IPS-18c (cell line): ENCODE measurements around the gene UVSSA.
"Not testable (repeated sequence)": the region's sequence is repeated elsewhere in the genome, so short reads cannot be mapped to it uniquely, and the experiment has no call there.

Experiments used
- H3K4me3 ChIP-seq: 2 replicates; pipeline ENCODE4 v1.7.0; 2013; ENCODE audit warnings: low read depth, mild to moderate bottlenecking, low read length, moderate library complexity; ENCODE audit not compliant: insufficient read depth
- H3K9me3 ChIP-seq: one replicate; pipeline ENCODE4 v1.6.1; 2013; ENCODE audit warnings: mild to moderate bottlenecking, low read length, moderate library complexity; ENCODE audit not compliant: control insufficient read depth, insufficient read depth

UVSSA gene

GRCh38 chr4:1327526-1328266 lies 19.3 kb upstream of the UVSSA start:
- Histone ChIP-seq H3K4me3 (no peak overlapping the region), H3K9me3 (no peaks in the 10 kb centered on the region)

DNA sequence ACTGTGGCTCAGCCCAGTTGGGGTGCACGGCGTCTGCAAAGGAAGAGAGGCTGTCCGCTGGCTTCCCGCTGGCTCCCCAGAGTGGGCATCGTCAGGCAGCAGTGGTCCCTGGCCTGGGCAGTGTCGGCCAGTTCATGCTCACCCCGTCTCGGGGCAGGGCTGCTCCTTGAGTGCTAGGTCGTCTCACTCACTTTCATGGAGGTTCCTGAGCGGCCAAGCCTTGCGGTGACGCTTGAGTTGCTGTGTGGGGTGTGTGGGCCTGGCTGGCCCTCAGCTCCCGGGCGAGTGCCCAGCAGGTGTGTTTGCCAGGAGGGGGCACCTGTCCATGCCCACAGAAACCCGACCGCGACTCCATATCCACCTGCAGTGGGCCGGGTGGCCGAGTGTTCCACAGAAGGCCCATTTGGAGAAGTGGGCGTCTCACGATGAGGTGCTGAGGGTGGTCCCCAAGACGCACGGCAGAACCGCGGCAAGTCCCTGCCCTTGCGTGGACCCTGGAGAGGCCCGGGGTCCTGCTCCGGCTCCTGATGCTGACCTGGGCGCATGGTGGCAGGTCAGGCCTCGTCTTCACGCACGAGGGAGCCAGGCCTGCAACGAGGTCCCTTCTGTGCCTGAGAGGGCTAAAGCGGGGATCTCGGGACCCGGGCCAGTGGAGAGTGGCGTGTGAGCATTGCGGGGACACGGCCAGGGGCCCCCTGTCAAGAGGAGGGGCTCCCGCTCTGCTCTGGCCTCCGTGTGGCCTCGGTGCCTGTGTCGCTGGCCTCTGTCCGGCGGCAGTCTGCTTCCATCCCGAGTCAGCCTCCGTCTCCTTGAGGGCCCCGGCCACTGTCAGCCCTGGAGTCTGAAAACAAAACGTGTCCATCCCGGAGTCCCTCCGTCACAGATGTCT lies 18.5 kb upstream of the UVSSA start:
- H3K4me3 ChIP-seq: no peak overlapping the region
- no peaks in the 10 kb centered on the region for H3K9me3 ChIP-seq

DNA sequence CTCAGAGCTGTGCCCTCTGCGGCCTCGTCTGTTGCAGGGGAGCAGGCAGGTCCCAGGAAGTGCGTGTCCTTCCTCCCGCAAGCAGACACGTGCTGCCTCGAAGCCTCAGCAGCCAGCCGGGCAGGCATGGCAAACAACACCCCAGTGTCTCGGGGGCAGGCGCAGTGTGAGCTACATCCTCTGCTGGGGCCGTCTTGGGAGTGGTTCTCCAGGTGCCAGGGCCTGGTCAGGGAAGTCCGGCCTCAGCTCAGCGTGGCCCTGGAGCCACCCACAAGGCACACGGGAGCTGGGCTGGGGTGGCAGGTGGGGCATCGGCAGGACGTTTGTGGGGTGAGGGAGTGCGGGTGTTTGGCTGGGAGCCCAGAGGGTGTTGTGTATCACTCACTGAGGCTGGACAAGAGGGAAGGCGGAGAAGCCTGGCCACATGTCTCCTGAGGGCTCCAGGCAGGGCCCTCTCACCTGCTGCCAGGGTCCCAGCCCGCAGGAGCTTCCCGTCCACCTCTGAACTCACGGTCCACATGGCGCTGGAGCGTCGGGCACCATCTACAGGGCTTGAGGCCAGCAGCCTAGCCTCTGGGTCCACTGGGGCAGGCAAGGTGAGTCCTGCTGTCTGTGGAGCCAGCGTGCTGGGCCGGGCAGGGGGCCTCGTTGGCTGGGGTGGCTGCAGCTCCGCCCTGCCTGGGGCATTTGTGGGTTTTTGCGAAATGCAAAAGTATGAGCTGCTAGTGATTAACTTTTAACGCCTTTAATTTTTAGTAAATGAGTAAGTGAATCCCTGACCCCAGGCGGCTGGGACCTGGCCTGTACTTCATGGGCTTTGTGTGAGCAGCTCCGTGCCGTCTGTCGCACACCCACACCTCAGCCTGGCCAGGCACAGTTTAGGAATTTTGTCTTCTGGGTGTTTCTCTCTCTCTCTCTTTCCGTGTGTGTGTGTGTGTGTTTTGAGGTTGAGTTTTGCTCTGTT lies 17.3 kb upstream of the UVSSA start:
- Histone ChIP-seq H3K4me3 (no peak overlapping the region), H3K9me3 (no peaks in the 10 kb centered on the region)

DNA sequence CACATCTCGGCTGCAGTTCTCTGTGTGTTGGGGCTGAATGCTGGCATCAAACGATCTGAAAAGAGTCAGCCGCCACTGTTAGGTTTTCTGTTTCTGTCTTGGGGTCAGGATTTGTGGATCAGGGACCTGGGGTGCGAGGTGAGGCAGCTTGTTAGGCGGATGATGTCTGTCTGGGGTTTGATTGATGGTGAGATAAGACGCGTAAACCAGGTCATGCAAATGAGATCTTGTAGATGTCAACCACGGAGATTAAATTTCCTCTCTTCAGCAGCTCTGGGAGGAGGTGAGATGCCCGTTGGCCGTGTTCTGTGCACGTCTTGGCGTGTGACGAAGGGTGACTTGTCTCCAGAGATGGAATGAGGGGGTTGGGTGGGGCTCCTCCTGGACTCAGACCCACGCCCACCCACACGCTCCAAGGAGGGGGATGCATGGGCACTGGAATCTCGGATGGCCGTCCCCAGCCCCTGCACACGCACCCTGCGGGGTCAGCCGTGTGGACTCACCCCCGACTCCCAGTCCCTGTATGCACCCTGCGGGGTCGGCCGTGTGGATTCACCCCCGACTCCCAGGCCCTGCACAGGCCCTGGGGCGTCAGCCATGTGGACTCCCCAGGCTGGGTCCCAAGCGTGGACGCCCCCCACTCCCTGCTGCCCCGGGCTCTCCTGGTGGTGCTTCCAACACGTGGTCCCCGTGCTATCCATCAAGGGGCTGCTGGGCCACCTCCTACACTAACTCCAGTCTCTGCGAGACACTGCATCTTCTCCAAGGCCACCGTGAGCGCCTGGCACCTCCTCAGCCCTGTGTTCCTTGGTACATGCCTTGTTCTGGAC lies 16.0 kb upstream of the UVSSA start:
- H3K9me3 ChIP-seq: no peaks in the 10 kb centered on the region
- no peak overlapping the region for H3K4me3 ChIP-seq

GRCh38 chr4:1331591-1332353 lies 15.2 kb upstream of the UVSSA start:
- H3K9me3 ChIP-seq: no peaks in the 10 kb centered on the region
- no peak overlapping the region for H3K4me3 ChIP-seq

- Histone ChIP-seq H3K9me3 (no peaks in the 10 kb centered on the region), H3K4me3 (no peak overlapping the region)
These were observed 14.3 kb upstream of the UVSSA start for GRCh38 chr4:1332686-1333085.

DNA sequence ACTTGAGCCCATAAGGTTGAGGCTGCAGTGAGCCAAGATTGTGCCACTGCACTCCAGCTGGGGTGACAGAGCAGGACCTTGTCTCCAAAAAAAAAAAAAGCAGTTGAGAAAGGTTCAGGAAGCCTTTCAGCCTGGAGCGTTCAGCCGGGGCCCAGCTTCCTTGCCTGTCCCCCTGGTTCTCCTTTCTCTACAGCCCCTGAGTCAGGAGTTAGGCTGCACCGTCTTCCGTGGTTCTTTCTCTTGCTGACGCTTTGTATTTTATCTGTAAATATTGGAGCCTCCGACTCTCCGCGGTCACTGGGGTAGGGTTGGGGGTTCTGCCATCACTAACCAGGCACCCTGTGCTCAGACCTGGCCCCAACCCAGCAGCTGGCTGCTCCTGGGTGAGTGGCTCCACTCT lies 13.8 kb upstream of the UVSSA start:
- no peak overlapping the region for H3K4me3 ChIP-seq
- H3K9me3 ChIP-seq: no peaks in the 10 kb centered on the region

DNA sequence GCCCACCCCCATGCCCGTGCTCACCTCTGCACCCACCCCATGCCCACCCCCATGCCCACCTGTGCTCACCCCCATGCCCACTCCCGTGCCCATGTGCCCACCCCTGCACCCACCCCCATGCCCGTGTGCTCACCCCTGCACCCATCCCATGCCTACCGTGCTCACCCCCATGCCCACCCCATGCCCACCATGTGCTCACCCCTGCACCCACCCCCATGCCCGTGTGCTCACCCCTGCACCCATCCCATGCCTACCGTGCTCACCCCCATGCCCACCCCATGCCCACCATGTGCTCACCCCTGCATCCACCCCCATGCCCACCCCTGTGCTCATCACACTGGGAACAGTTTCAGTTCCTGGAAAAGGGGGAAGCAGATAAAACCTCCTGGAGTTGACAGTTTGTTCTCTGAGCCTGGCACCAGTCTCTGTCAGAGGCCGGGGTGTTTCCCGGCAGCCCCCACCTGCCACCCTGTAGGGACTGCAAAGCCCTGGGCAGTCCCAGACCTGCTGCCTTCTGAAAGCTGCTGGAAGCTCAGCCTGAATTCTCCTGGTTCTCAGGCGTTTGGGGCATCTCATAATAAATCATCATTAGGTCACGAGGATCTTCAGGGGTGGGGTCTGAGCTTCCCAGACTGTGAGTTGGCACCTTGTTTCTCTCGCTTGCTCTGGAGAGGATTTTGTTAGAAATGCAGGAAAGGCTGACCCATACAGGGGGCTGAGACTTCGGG lies 13.0 kb upstream of the UVSSA start:
- H3K4me3 ChIP-seq, H3K9me3 ChIP-seq: not testable (repeated sequence)

DNA sequence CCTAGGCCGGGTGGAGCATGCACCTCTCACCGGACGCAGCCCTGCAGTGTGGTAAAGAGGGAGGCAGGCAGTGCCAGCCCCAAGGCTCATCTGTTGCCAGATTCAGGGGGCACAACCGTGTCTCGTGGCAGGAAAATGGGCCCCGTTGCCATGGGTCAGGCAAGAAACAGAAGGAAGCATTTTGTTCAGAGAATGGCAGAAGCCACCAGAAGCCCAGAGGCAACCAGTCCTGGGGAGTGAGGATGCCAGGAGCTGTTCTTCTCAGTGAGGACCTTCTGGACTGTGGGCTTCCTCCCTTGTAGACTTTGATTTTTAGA lies 12.5 kb upstream of the UVSSA start:
- H3K4me3 ChIP-seq: no peak overlapping the region

DNA sequence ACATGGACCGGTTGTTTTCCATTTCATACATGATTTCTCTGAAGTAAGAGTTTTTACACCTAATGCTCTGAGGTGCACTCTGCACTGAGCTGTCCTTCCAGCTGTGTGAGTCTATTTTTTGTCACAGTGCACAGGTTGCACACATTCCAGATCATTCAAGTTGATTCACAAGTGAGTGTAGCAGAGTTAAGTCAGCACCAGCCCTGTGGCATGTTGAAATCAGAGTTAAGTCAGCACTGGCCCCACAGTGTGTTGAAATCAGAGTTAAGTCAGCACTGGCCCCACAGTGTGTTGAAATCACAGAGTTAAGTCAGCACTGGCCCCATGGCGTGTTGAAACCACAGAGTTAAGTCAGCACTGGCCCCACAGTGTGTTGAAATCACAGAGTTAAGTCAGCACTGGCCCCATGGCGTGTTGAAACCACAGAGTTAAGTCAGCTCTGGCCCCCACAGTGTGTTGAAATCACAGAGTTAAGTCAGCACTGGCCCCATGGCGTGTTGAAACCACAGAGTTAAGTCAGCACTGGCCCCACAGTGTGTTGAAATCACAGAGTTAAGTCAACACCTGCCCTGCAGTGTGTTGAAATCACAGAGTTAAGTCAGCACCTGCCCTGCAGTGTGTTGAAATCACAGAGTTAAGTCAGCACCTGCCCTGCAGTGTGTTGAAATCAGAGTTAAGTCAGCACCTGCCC lies 11.7 kb upstream of the UVSSA start:
- H3K9me3 ChIP-seq, H3K4me3 ChIP-seq: not testable (repeated sequence)

More for the DNA sequence above, 12.5 kb upstream of the UVSSA start:
- H3K9me3 ChIP-seq: no peaks in the 10 kb centered on the region

DNA sequence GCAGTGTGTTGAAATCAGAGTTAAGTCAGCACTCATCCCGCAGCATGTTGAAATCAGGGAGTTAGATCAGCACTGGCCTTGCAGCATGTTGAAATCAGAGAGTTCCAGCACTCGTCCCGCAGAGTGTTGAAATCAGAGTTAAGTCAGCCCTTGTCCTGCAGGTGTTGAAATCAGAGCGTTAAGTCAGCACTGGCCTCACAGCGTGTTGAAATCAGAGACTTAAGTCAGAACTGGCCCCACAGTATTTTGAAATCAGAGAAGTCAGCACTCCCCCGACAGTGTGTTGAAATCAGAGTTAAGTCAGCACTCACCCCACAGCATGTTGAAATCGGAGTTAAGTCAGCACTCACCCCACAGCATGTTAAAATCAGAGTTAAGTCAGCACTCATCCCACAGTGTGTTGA lies 10.9 kb upstream of the UVSSA start:
- Histone ChIP-seq H3K9me3 (no peaks in the 10 kb centered on the region), H3K4me3 (no peak overlapping the region)

- no peak overlapping the region for H3K4me3 ChIP-seq
- no peaks in the 10 kb centered on the region for H3K9me3 ChIP-seq
These were observed 9.6 kb upstream of the UVSSA start for GRCh38 chr4:1337376-1337831.

DNA sequence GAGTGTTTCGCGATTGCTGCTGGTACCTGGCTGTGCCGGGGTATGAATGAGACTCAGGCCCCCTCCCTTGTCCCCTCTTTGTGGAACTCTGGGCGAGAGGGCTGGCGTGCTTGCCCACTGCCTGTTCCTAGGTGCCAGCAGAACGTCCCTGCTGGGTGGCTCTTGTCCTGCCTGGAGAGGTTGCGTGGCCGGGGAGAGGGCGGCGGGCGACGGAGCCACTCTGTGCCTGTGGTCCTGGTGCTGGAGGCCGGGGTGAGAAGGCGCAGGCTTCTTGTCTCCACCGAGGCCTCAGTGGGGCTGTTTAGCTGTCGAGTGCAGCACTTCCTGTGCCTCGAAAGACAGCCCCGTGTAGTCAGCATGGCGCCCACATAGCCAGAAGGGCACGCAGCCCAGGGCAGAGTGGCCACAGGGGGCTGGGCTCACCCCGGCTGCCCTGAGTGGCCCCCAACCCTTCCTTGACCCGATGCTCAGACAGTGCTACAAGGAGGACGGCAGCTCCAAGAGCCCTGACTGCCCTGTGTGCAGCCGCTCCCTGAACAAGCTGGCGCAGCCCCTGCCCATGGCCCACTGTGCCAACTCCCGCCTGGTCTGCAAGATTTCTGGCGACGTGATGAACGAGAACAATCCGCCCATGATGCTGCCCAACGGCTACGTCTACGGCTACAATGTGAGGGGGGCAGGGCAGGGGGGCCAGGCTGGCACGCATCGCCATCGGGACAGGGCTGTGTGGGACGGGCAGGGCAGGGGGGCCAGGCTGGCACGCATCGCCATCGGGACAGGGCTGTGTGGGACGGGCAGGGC lies 8.9 kb upstream of the UVSSA start:
- Histone ChIP-seq H3K9me3 (peaks cover 2% of the 10 kb centered on the region), H3K4me3 (no peak overlapping the region)

GRCh38 chr4:1338752-1339414 lies 8.1 kb upstream of the UVSSA start:
- Histone ChIP-seq H3K4me3 (no peak overlapping the region), H3K9me3 (peaks cover 3% of the 10 kb centered on the region)
